HCT116 (cell line): ENCODE results near the gene ITPR2. TPM values are rescaled to one million over a fixed set of nuclear protein-coding genes. Genes with fewer than 3 reads are reported as not detected.

Source experiments
- ATAC-seq: fragments of 200-7000 bp; cut with Tn5 transposase; 2 replicates; pipeline ENCODE4 v1.9.1; 2020; ENCODE audit warnings: mild to moderate bottlenecking, moderate library complexity
- BruUV-seq: library from RNA; stranded (reverse); fragments of 400-500 nt; replicated peaks from 2 replicates; lab custom pipeline; 2021; lab: Mats Ljungman, UMichigan
- CTCF ChIA-PET: fragments of 300-600 bp; sonication (Branson Sonifier 250); formaldehyde crosslinking; loops from one replicate; lab custom pipeline; 2021; ENCODE audit warnings: antibody characterized with exemption; lab: Charles Lee
- POLR2A ChIA-PET: fragments of 300-600, 350-600 bp; sonication (Branson Sonifier 250); formaldehyde crosslinking; loops from one replicate; lab custom pipeline; 2021; ENCODE audit warnings: antibody characterized with exemption; lab: Charles Lee
- RAD21 ChIA-PET, 2 experiments: fragments of 300-600 bp; sonication (Branson Sonifier 250); formaldehyde crosslinking; loops; one replicate each; lab custom pipeline; 2023; ENCODE audit warnings: low total read pairs in 2 of 2; ENCODE audit not compliant: uncharacterized antibody in 2 of 2, unreplicated experiment in 2 of 2, low non-redundant PET in 1 of 2; lab: Charles Lee
- DNase-seq: peaks from one replicate; pipeline ENCODE4 v3.0.0-alpha.2; 2010; ENCODE audit warnings: low read depth, low spot score
- H2AFZ ChIP-seq: fragments of 200-600 bp; shearing (Covaris generic), sonication (generic); 2 replicates; pipeline ENCODE4 v1.6.1; 2017; ENCODE audit warnings: low read depth, mixed run types, mixed read lengths, antibody characterized with exemption, low read length; ENCODE audit not compliant: poor library complexity, severe bottlenecking
- H3K27ac ChIP-seq: 2 replicates; pipeline ENCODE4 v1.5.1; 2012; ENCODE audit warnings: low read depth, low read length
- H3K27me3 ChIP-seq: fragments of 200-600 bp; sonication (generic); 2 replicates; pipeline ENCODE4 v1.6.1; 2016; ENCODE audit warnings: mixed run types, low read length, mixed read lengths; ENCODE audit not compliant: insufficient read depth
- H3K36me3 ChIP-seq, 2 experiments: fragments of 200-500 bp in 1 of 2; fragments of 200-600 bp in 1 of 2; sonication (Bioruptor generic) in 1 of 2; sonication (generic) in 1 of 2; 2 replicates each; pipeline versions ENCODE4 v1.5.1 to v1.6.1; 2014 to 2016; ENCODE audit warnings: low read length in 2 of 2, inconsistent platforms in 1 of 2, mixed read lengths in 1 of 2, mixed run types in 1 of 2; ENCODE audit not compliant: insufficient read depth in 2 of 2, control insufficient read depth in 1 of 2
- H3K4me1 ChIP-seq, 2 experiments: fragments of 200-600 bp in 1 of 2; sonication (generic) in 1 of 2; 2 replicates each; pipeline versions ENCODE4 v1.5.1 to v1.6.1; 2012 to 2017; ENCODE audit warnings: low read length in 2 of 2, inconsistent platforms in 1 of 2, mild to moderate bottlenecking in 1 of 2, mixed read lengths in 1 of 2, mixed run types in 1 of 2, moderate library complexity in 1 of 2; ENCODE audit not compliant: insufficient read depth in 2 of 2, control insufficient read depth in 1 of 2
- H3K4me2 ChIP-seq: fragments of 200-600 bp; sonication (generic); 2 replicates; pipeline ENCODE4 v1.6.1; 2017; ENCODE audit warnings: mixed run types, low read length, mixed read lengths
- H3K4me3 ChIP-seq, 2 experiments: fragments of 200-600 bp in 1 of 2; sonication (generic) in 1 of 2; replicated peaks in 1 of 2; 2 replicates each; pipeline ENCODE4 v1.5.1; 2011 to 2016; ENCODE audit warnings: low read length in 2 of 2, control low read depth in 1 of 2, low read depth in 1 of 2, mild to moderate bottlenecking in 1 of 2, mixed read lengths in 1 of 2, mixed run types in 1 of 2
- H3K79me2 ChIP-seq: fragments of 200-600 bp; sonication (generic); 2 replicates; pipeline ENCODE4 v1.6.1; 2017; ENCODE audit warnings: mild to moderate bottlenecking, mixed run types, low read length, moderate library complexity, mixed read lengths; ENCODE audit not compliant: insufficient read depth
- H3K9ac ChIP-seq: fragments of 200-600 bp; sonication (generic); 2 replicates; pipeline ENCODE4 v1.6.1; 2016; ENCODE audit warnings: low read length, mixed read lengths
- H3K9me2 ChIP-seq: fragments of 200-600 bp; sonication (generic), shearing (Covaris generic); 2 replicates; pipeline ENCODE4 v1.6.1; 2017; ENCODE audit warnings: mixed run types, mild to moderate bottlenecking, moderate library complexity; ENCODE audit not compliant: insufficient read depth
- H3K9me3 ChIP-seq, 2 experiments: fragments of 200-500 bp in 1 of 2; fragments of 200-600 bp in 1 of 2; sonication (Bioruptor generic) in 1 of 2; sonication (generic) in 1 of 2; 2 replicates each; pipeline ENCODE4 v1.6.1; 2014 to 2017; ENCODE audit warnings: low read length in 2 of 2, mixed read lengths in 2 of 2, inconsistent platforms in 1 of 2, low read depth in 1 of 2, mild to moderate bottlenecking in 1 of 2, mixed run types in 1 of 2, moderate library complexity in 1 of 2; ENCODE audit not compliant: control insufficient read depth in 1 of 2, insufficient read depth in 1 of 2
- H4K20me1 ChIP-seq: fragments of 200-600 bp; sonication (generic), shearing (Covaris generic); 2 replicates; pipeline ENCODE4 v1.6.1; 2017; ENCODE audit warnings: mixed run types, mild to moderate bottlenecking, moderate library complexity; ENCODE audit not compliant: insufficient read depth
- ATF3 ChIP-seq: IDR thresholded peaks from 2 replicates; pipeline ENCODE4 v1.6.1; 2012
- CBX3 ChIP-seq: IDR thresholded peaks from 2 replicates; pipeline ENCODE4 v1.6.1; 2012; ENCODE audit warnings: low read depth
- CTCF ChIP-seq, 3 experiments: fragments of 200-600 bp in 1 of 3; sonication (generic) in 1 of 3; IDR thresholded peaks in 2 of 3; conservative IDR thresholded peaks in 1 of 3; 2 replicates each; pipeline ENCODE4 v1.5.1; 2012 to 2017; ENCODE audit warnings: low read depth in 2 of 3, low read length in 2 of 3, antibody characterized with exemption in 1 of 3, borderline replicate concordance in 1 of 3, control low read depth in 1 of 3, mild to moderate bottlenecking in 1 of 3, mixed read lengths in 1 of 3, mixed run types in 1 of 3, moderate library complexity in 1 of 3; ENCODE audit not compliant: insufficient read depth in 1 of 3
- EGR1 ChIP-seq: IDR thresholded peaks from 2 replicates; pipeline ENCODE4 v1.6.1; 2012; ENCODE audit warnings: low read depth
- EZH2 ChIP-seq: fragments of 200-600 bp; sonication (generic); IDR thresholded peaks from 2 replicates; pipeline ENCODE4 v1.6.1; 2017; ENCODE audit warnings: antibody characterized with exemption, mixed run types
- EZH2phosphoT487 ChIP-seq: fragments of 200-600 bp; IDR thresholded peaks from 2 replicates; pipeline ENCODE4 v1.6.1; 2018; ENCODE audit warnings: antibody characterized with exemption, borderline replicate concordance
- JUND ChIP-seq: IDR thresholded peaks from 2 replicates; pipeline ENCODE4 v1.6.1; 2012
- MAX ChIP-seq: IDR thresholded peaks from 2 replicates; pipeline ENCODE4 v1.6.1; 2012
- POLR2A ChIP-seq: IDR thresholded peaks from 2 replicates; pipeline ENCODE4 v1.7.0; 2011; ENCODE audit warnings: borderline replicate concordance; ENCODE audit not compliant: insufficient read depth, insufficient read length; ENCODE audit errors: extremely low read depth
- SIN3A ChIP-seq: IDR thresholded peaks from 2 replicates; pipeline ENCODE4 v1.6.1; 2012; ENCODE audit warnings: low read depth
- TCF7L2 ChIP-seq: IDR thresholded peaks from 2 replicates; pipeline ENCODE4 v1.7.0; 2011; ENCODE audit warnings: borderline replicate concordance, inconsistent platforms; ENCODE audit not compliant: insufficient read depth, insufficient read length; ENCODE audit errors: extremely low read depth
- ZFX ChIP-seq: fragments of 450-650 bp; IDR thresholded peaks from 2 replicates; pipeline ENCODE4 v1.6.1; 2017
- ZNF274 ChIP-seq: fragments of 200-500 bp; sonication (Bioruptor generic); IDR thresholded peaks from 2 replicates; pipeline ENCODE4 v1.6.1; 2014; ENCODE audit warnings: mild to moderate bottlenecking, low read depth, low read length, inconsistent platforms
- intact Hi-C: fragments of 100-400 bp; cut with micrococcal nuclease; formaldehyde crosslinking; loops from 2 replicates; pipeline ENCODE4 v1.10.0; 2022
- total RNA-seq: library from RNA; stranded (reverse); gene quantifications from one replicate; pipeline ENCODE4 v1.2.1, GENCODE V29; 2021; ENCODE audit not compliant: unreplicated experiment

Gene ITPR2
- total RNA-seq, 1 experiment from 2014 or later: 6.5 TPM

GRCh38 chr12:26805401-26805971, 27.5 kb downstream of the ITPR2 start:
- no peak for ATAC-seq
- no peaks in the 10 kb centered on the region for H4K20me1 ChIP-seq
- TF ChIP-seq JUND (no peak), EZH2phosphoT487 (no peak), EGR1 (no peak), CBX3 (no peak), TCF7L2 (no peak), CTCF (IDR thresholded peaks at IDR 0.05 in 2 of 3, conservative IDR thresholded peaks at IDR 0.05 in 1 of 3; ENCODE audit: borderline replicate concordance in 1 of 3, insufficient read depth in 1 of 3, low read depth in 2 of 3, low read length in 2 of 3) (no peak), ZFX (no peak), EZH2 (no peak), ZNF274 (no peak), POLR2A (no peak), MAX (no peak), ATF3 (no peak), SIN3A (no peak)
- TF ChIP-seq, all 23 proteins: peak for 0
- no peak for DNase-seq
- 0 out of 2 replicates have a peak, but pooled peaks cover 5% of the 10 kb centered on the region for H3K9me2 ChIP-seq
- CTCF ChIA-PET: no interaction called here
- H3K36me3 ChIP-seq: no peaks in the 10 kb centered on the region
- no peak overlapping the region for H3K4me2 ChIP-seq
- no peak overlapping the region for H3K27ac ChIP-seq
- RAD21 ChIA-PET: no interaction called here
- intact Hi-C loops: no loop called here
- no peak overlapping the region for H3K4me3 ChIP-seq
- no peaks in the 10 kb centered on the region for H3K9me3 ChIP-seq
- POLR2A ChIA-PET: no interaction called here
- peaks cover 8 to 11% of the 10 kb centered on the region in 2 experiments; a peak in 3 of 4 replicates for H3K4me1 ChIP-seq
- BruUV-seq: no TSS peak
- no peak overlapping the region for H2AFZ ChIP-seq
- no peaks in the 10 kb centered on the region for H3K79me2 ChIP-seq
- no peak overlapping the region for H3K9ac ChIP-seq
- no peaks in the 10 kb centered on the region for H3K27me3 ChIP-seq
